Body of pancreas (tissue), 4 donors: ENCODE results near the gene NBPF6.
"Not testable (repeated sequence)": the region's sequence is repeated elsewhere in the genome, so short reads cannot be mapped to it uniquely, and the experiment has no call there.

Experiments
- POLR2A ChIP-seq, 3 donors: fragments of 450-650 bp; IDR thresholded peaks; one replicate each; pipeline ENCODE4 v1.6.1; 2016; ENCODE audit warnings: antibody characterized with exemption in 3 of 3, mild to moderate bottlenecking in 2 of 3
- TF ChIP-seq, protein P1 (sequence below), 7 experiments: fragments of 450-650 bp in 4 of 7; fragments of 200-600 bp in 3 of 7; sonication (generic) in 3 of 7; IDR thresholded peaks; one replicate each; pipeline ENCODE4 v1.5.1; 2016 to 2019; ENCODE audit warnings: antibody characterized with exemption in 7 of 7

DNA sequence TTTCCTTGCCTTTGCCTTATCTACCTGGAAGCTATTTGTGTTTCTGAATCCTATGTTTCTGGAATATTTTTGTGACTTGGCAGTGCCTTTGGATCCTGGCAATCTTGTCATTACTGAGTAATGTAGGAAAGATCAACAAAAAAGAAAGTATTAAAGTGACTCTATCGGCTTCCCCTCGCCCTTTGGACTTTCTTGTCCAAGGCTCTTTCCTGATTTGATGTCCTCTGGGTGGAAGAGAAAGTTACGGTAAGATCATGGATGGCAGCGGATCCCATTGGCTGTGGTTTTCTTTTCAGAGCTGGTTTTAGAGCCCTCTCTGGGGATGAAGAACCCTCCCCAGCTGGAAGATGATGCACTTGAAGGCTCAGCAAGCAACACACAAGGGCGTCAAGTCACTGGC, 17.0 kb downstream of the NBPF6 start:
- TF ChIP-seq, protein P1, sequence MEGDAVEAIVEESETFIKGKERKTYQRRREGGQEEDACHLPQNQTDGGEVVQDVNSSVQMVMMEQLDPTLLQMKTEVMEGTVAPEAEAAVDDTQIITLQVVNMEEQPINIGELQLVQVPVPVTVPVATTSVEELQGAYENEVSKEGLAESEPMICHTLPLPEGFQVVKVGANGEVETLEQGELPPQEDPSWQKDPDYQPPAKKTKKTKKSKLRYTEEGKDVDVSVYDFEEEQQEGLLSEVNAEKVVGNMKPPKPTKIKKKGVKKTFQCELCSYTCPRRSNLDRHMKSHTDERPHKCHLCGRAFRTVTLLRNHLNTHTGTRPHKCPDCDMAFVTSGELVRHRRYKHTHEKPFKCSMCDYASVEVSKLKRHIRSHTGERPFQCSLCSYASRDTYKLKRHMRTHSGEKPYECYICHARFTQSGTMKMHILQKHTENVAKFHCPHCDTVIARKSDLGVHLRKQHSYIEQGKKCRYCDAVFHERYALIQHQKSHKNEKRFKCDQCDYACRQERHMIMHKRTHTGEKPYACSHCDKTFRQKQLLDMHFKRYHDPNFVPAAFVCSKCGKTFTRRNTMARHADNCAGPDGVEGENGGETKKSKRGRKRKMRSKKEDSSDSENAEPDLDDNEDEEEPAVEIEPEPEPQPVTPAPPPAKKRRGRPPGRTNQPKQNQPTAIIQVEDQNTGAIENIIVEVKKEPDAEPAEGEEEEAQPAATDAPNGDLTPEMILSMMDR (IDR thresholded peaks at IDR 0.05) = not testable (repeated sequence)
- TF ChIP-seq POLR2A (IDR thresholded peaks at IDR 0.05) = not testable (repeated sequence)
